Panc1 (cell line): ENCODE measurements around the gene ADAM22. TPM values are rescaled to one million over a fixed set of nuclear protein-coding genes. Genes with fewer than 3 reads are reported as not detected.

Experiments
- ATAC-seq: fragments of 200-7000 bp; cut with Tn5 transposase; 2 replicates; pipeline ENCODE4 v1.9.1; 2020; ENCODE audit warnings: mild to moderate bottlenecking, moderate library complexity
- BruUV-seq: library from RNA; stranded (reverse); fragments of 400-500 nt; replicated peaks from 2 replicates; lab custom pipeline; 2021; lab: Mats Ljungman, UMichigan
- CTCF ChIA-PET: fragments of 300-600 bp; sonication (Branson Sonifier 250); formaldehyde crosslinking; loops from one replicate; lab custom pipeline; 2022; ENCODE audit warnings: antibody characterized with exemption; lab: Charles Lee
- POLR2A ChIA-PET: fragments of 300-600 bp; sonication (Branson Sonifier 250); formaldehyde crosslinking; loops from one replicate; lab custom pipeline; 2022; ENCODE audit warnings: antibody characterized with exemption; lab: Charles Lee
- DNase-seq: peaks from one replicate; pipeline ENCODE4 v3.0.0-alpha.2; 2010; ENCODE audit warnings: low read depth, low spot score
- H3K27ac ChIP-seq: 2 replicates; pipeline ENCODE4 v1.5.1; 2011; ENCODE audit warnings: mild to moderate bottlenecking, low read length, inconsistent platforms
- H3K27me3 ChIP-seq: fragments of 200-500 bp; sonication (Bioruptor generic); 2 replicates; pipeline ENCODE4 v1.6.0; 2014; ENCODE audit warnings: low read length, inconsistent platforms; ENCODE audit not compliant: control insufficient read depth, insufficient read depth
- H3K36me3 ChIP-seq: fragments of 200-500 bp; sonication (Bioruptor generic); 2 replicates; pipeline ENCODE4 v1.5.1; 2014; ENCODE audit warnings: inconsistent platforms, mild to moderate bottlenecking, low read length, moderate library complexity; ENCODE audit not compliant: control insufficient read depth, insufficient read depth
- H3K4me1 ChIP-seq: 2 replicates; pipeline ENCODE4 v1.5.1; 2011; ENCODE audit warnings: inconsistent platforms, mild to moderate bottlenecking, low read length, moderate library complexity; ENCODE audit not compliant: control insufficient read depth, insufficient read depth
- H3K4me3 ChIP-seq, 2 experiments: 2 replicates each; pipeline ENCODE4 v1.5.1; 2011 to 2012; ENCODE audit warnings: low read depth in 2 of 2, low read length in 2 of 2, mild to moderate bottlenecking in 2 of 2, inconsistent platforms in 1 of 2, moderate library complexity in 1 of 2
- H3K9me3 ChIP-seq: fragments of 200-500 bp; sonication (Bioruptor generic); 2 replicates; pipeline ENCODE4 v1.5.1; 2014; ENCODE audit warnings: low read depth, mild to moderate bottlenecking, inconsistent platforms, low read length, moderate library complexity; ENCODE audit not compliant: control insufficient read depth, insufficient read depth
- CTCF ChIP-seq: fragments of 450-650 bp; IDR thresholded peaks from 2 replicates; pipeline ENCODE4 v1.5.1; 2017; ENCODE audit warnings: mild to moderate bottlenecking
- POLR2AphosphoS5 ChIP-seq: IDR thresholded peaks from 2 replicates; pipeline ENCODE4 v1.6.1; 2012; ENCODE audit warnings: mild to moderate bottlenecking, low read depth, low read length, moderate library complexity
- REST ChIP-seq, 2 experiments: IDR thresholded peaks; 2 replicates each; pipeline ENCODE4 v1.6.1; 2011 to 2012; ENCODE audit warnings: low read depth in 2 of 2, control low read depth in 1 of 2, low read length in 1 of 2, mild to moderate bottlenecking in 1 of 2, moderate library complexity in 1 of 2; ENCODE audit not compliant: insufficient read depth in 1 of 2
- SIN3A ChIP-seq: IDR thresholded peaks from 2 replicates; pipeline ENCODE4 v1.6.1; 2012; ENCODE audit warnings: low read depth, mild to moderate bottlenecking, low read length, moderate library complexity, borderline replicate concordance; ENCODE audit not compliant: insufficient read depth
- TCF7L2 ChIP-seq: IDR thresholded peaks from 2 replicates; pipeline ENCODE4 v1.6.1; 2011; ENCODE audit warnings: mild to moderate bottlenecking, low read depth, low read length, inconsistent platforms
- in situ Hi-C: cut with HindIII; loops from 2 replicates; pipeline ENCODE4 v1.10.0; 2016; ENCODE audit warnings: low sequenced_read_pairs, low pct_unique_long_range_greater_than_20kb
- intact Hi-C: fragments of 100-400 bp; cut with micrococcal nuclease; formaldehyde crosslinking; loops from one replicate; pipeline ENCODE4 v1.10.0; 2022; ENCODE audit not compliant: unreplicated experiment
- total RNA-seq: library from RNA; stranded (reverse); gene quantifications from one replicate; pipeline ENCODE4 v1.2.1, GENCODE V29; 2021; ENCODE audit not compliant: unreplicated experiment

Gene ADAM22
- total RNA-seq, 1 experiment from 2014 or later, result 4.2 TPM

GRCh38 chr7:88014581-88014980, 80.5 kb downstream of the ADAM22 start:
- TF ChIP-seq CTCF (no peak), REST (IDR thresholded peaks at IDR 0.05; ENCODE audit: insufficient read depth in 1 of 2, low read depth in 2 of 2, low read length in 1 of 2) (no peak), TCF7L2 (no peak), POLR2AphosphoS5 (no peak), SIN3A (no peak)
- Histone ChIP-seq H3K4me1 (no peaks in the 10 kb centered on the region), H3K9me3 (no peaks in the 10 kb centered on the region), H3K36me3 (no peaks in the 10 kb centered on the region), H3K4me3 (no peak overlapping the region), H3K27me3 (no peaks in the 10 kb centered on the region), H3K27ac (no peak overlapping the region)
- in situ Hi-C loops, result no loop called here
- ChIA-PET POLR2A (no interaction called here), CTCF (no interaction called here)
- no TSS peak for BruUV-seq
- ATAC-seq, result no peak
- intact Hi-C loops, result no loop called here
- DNase-seq, result no peak

GRCh38 chr7:88015309-88015708, 81.3 kb downstream of the ADAM22 start:
- no peak overlapping the region for H3K27ac ChIP-seq
- in situ Hi-C loops, result no loop called here
- no peaks in the 10 kb centered on the region for H3K4me1 ChIP-seq
- H3K4me3 ChIP-seq, result no peak overlapping the region
- ChIA-PET POLR2A (no interaction called here), CTCF (no interaction called here)
- TF ChIP-seq POLR2AphosphoS5, result no peak
- no peak for TF ChIP-seq TCF7L2
- no peak for TF ChIP-seq SIN3A
- no peak for TF ChIP-seq REST (IDR thresholded peaks at IDR 0.05; ENCODE audit: insufficient read depth in 1 of 2, low read depth in 2 of 2, low read length in 1 of 2)
- TF ChIP-seq CTCF, result no peak
- H3K9me3 ChIP-seq, result no peaks in the 10 kb centered on the region
- no peak for ATAC-seq
- BruUV-seq, result no TSS peak
- no peaks in the 10 kb centered on the region for H3K27me3 ChIP-seq
- DNase-seq, result no peak
- no peaks in the 10 kb centered on the region for H3K36me3 ChIP-seq
- intact Hi-C loops, result no loop called here
